Panc1 (cell line): ENCODE measurements around the gene PGAM1.

Experiments
- POLR2AphosphoS5 ChIP-seq: IDR thresholded peaks from 2 replicates; pipeline ENCODE4 v1.6.1; 2012; ENCODE audit warnings: mild to moderate bottlenecking, low read depth, low read length, moderate library complexity
- SIN3A ChIP-seq: IDR thresholded peaks from 2 replicates; pipeline ENCODE4 v1.6.1; 2012; ENCODE audit warnings: low read depth, mild to moderate bottlenecking, low read length, moderate library complexity, borderline replicate concordance; ENCODE audit not compliant: insufficient read depth
- TCF7L2 ChIP-seq: IDR thresholded peaks from 2 replicates; pipeline ENCODE4 v1.6.1; 2011; ENCODE audit warnings: mild to moderate bottlenecking, low read depth, low read length, inconsistent platforms
- TF ChIP-seq, protein P1 (sequence below): fragments of 450-650 bp; IDR thresholded peaks from 2 replicates; pipeline ENCODE4 v1.5.1; 2017; ENCODE audit warnings: mild to moderate bottlenecking
- TF ChIP-seq, protein P2 (sequence below), 2 experiments: IDR thresholded peaks; 2 replicates each; pipeline ENCODE4 v1.6.1; 2011 to 2012; ENCODE audit warnings: low read depth in 2 of 2, control low read depth in 1 of 2, low read length in 1 of 2, mild to moderate bottlenecking in 1 of 2, moderate library complexity in 1 of 2; ENCODE audit not compliant: insufficient read depth in 1 of 2

GRCh38 chr10:97406064-97406463 is 19.9 kb upstream of the PGAM1 start:
- TF ChIP-seq SIN3A = no peak
- TF ChIP-seq, protein P1, sequence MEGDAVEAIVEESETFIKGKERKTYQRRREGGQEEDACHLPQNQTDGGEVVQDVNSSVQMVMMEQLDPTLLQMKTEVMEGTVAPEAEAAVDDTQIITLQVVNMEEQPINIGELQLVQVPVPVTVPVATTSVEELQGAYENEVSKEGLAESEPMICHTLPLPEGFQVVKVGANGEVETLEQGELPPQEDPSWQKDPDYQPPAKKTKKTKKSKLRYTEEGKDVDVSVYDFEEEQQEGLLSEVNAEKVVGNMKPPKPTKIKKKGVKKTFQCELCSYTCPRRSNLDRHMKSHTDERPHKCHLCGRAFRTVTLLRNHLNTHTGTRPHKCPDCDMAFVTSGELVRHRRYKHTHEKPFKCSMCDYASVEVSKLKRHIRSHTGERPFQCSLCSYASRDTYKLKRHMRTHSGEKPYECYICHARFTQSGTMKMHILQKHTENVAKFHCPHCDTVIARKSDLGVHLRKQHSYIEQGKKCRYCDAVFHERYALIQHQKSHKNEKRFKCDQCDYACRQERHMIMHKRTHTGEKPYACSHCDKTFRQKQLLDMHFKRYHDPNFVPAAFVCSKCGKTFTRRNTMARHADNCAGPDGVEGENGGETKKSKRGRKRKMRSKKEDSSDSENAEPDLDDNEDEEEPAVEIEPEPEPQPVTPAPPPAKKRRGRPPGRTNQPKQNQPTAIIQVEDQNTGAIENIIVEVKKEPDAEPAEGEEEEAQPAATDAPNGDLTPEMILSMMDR = no peak
- TF ChIP-seq POLR2AphosphoS5 = no peak
- TF ChIP-seq, protein P2, sequence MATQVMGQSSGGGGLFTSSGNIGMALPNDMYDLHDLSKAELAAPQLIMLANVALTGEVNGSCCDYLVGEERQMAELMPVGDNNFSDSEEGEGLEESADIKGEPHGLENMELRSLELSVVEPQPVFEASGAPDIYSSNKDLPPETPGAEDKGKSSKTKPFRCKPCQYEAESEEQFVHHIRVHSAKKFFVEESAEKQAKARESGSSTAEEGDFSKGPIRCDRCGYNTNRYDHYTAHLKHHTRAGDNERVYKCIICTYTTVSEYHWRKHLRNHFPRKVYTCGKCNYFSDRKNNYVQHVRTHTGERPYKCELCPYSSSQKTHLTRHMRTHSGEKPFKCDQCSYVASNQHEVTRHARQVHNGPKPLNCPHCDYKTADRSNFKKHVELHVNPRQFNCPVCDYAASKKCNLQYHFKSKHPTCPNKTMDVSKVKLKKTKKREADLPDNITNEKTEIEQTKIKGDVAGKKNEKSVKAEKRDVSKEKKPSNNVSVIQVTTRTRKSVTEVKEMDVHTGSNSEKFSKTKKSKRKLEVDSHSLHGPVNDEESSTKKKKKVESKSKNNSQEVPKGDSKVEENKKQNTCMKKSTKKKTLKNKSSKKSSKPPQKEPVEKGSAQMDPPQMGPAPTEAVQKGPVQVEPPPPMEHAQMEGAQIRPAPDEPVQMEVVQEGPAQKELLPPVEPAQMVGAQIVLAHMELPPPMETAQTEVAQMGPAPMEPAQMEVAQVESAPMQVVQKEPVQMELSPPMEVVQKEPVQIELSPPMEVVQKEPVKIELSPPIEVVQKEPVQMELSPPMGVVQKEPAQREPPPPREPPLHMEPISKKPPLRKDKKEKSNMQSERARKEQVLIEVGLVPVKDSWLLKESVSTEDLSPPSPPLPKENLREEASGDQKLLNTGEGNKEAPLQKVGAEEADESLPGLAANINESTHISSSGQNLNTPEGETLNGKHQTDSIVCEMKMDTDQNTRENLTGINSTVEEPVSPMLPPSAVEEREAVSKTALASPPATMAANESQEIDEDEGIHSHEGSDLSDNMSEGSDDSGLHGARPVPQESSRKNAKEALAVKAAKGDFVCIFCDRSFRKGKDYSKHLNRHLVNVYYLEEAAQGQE (IDR thresholded peaks at IDR 0.05; ENCODE audit: insufficient read depth in 1 of 2, low read depth in 2 of 2, low read length in 1 of 2) = no peak
- TF ChIP-seq TCF7L2 = no peak
